D341Med (cell line): Measurements from ENCODE around the gene PHETA2.
A peak's percentile ranks its signal among the peaks of the same experiment; 100 is the strongest.
"Not testable (repeated sequence)": the region's sequence is repeated elsewhere in the genome, so short reads cannot be mapped to it uniquely, and the experiment has no call there.

Source experiments
- DNase-seq: peaks from one replicate; pipeline ENCODE4 v3.0.0; 2012; ENCODE audit warnings: low spot score

The PHETA2 gene

GRCh38 chr22:42070517-42071422 lies 3.3 kb upstream of the PHETA2 start, which contains the start of gene NAGA:
Gene NAGA (minus strand): TSS chr22:42070812. CDS start chr22:42070297, 515 bp downstream.
- DNase-seq: peak; percentile 98

GRCh38 chr22:42071508-42071907 lies 2.5 kb upstream of the PHETA2 start:
- DNase-seq: not testable (repeated sequence)

DNA sequence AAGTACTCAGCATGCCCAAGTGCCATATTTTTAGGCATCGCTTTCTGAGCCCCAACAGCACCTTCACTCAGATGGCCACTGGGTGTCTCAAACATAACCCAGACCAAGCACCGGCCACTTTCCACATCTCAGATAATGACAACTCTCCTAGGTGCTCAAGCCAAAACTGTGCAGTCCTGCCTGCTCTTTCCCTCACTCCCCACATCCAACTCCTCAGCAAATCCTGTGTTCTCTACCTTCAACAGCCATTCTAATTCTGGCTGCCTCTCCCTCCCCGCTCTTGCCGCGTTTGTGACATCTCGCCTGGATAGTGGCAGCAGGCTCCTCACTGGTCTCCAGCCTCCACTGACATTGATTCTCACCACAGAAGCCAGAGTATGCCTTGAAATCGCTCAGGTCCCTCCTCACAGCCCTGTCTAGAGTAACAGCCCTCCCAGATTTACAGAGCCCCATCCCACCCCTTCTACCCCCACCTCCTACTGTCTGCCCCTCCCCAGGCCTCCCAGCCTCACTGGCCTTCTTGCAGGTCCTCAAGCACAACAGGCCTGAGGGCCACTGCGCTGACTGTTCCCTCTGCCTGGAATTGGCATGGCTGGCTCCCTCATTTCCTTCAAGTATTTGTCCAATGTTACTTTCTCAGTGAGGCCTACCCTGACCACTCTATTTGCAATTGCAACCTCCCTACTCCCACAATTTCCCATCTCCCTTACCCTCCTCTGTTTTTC lies 1.3 kb upstream of the PHETA2 start:
- DNase-seq: no peak

GRCh38 chr22:42073621-42074041 lies 417 bp upstream of the PHETA2 start:
- peak; percentile 9 for DNase-seq

DNA sequence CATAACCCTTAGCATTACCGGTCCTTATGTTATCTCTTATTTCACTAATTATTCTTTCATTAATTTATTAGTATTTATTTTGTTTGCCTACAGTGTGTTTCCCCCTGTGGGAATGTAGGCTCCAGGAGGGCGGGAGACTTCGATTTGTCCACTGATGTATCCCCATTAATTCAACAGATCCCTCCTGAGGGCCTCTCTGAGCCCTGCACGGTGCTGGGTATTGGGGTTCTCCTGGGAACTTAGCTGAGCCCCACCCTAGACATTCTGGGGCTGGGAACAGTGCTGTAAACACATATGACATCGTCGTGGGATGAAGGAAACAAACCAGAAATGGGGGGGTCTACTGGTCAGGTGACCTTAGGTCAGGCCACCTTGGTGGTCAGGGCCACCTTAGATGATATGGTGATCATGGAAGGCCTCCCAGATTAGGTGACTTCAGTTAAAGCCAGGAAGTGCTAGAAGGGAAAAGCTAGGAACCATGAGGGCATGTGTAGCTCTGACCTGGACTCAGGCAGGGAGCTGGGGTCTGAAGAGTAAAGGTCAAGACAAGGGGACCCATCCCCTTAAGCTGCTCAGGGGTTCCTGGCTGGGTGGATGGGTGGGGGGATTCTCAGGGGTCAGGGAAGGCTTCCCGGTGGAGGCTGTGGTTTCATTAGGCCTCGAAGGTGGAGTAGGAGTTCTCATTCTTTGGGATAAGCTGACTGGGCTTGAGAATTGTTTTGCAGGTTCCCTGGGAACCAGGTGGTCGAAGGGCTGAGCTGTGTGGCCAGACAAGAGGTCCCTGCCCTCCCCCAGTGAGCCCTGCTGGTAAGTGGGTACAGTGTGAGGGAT lies 1.0 kb downstream of the PHETA2 start:
- DNase-seq: no peak

- DNase-seq: peak; percentile 5
Measured at GRCh38 chr22:42076764-42077485, 2.9 kb downstream of the PHETA2 start.

DNA sequence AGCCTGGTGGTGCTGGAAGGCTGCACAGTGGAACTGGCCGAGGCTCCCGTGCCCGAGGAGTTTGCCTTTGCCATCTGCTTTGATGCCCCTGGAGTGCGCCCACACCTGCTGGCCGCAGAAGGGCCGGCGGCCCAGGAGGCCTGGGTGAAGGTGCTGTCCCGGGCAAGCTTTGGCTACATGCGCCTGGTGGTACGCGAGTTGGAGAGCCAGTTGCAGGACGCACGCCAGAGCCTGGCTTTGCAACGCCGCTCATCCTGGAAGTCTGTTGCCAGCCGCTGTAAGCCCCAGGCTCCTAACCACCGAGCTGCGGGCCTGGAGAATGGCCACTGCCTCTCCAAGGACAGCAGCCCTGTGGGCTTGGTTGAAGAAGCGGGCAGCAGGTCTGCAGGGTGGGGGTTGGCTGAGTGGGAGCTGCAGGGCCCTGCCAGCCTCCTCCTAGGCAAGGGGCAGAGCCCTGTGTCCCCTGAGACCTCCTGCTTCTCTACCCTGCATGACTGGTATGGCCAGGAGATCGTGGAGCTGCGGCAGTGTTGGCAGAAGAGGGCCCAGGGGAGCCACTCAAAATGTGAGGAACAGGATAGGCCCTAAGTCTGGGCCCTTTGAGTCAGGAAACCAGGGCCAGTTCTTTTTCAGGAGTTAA lies 3.6 kb downstream of the PHETA2 start:
- DNase-seq: peak; percentile 20

GRCh38 chr22:42078469-42079318 lies 4.6 kb downstream of the PHETA2 start:
- DNase-seq: no peak

GRCh38 chr22:42079319-42080251 lies 5.5 kb downstream of the PHETA2 start, which contains the start of gene SMDT1:
Gene SMDT1 (plus strand): TSS chr22:42079700. CDS start chr22:42079769, 69 bp downstream.
- DNase-seq: peak; percentile 99

GRCh38 chr22:42080287-42080686 lies 6.2 kb downstream of the PHETA2 start:
- DNase-seq: peak; percentile 49

DNA sequence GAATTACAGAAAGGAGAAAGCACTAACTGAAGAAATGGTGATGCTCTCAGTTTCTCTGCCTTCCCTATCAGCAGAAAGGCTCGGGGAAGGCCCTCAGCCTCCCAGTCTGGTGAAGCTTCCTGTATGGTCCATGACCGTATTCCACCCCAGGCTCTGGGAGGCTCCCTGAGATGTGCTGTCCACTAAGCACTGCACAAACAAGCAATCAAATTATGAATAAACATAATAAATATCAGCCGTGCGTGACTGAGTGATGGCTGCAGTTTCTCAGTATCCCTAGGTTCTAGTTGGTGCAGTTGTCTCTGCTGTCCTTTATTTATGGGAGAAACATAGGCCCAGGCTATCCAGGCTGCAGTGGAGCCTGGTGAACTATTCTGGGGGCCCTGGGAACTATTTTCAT lies 9.1 kb downstream of the PHETA2 start:
- DNase-seq: no peak

GRCh38 chr22:42084874-42085273 lies 10.8 kb downstream of the PHETA2 start:
- no peak for DNase-seq

GRCh38 chr22:42086051-42086450 lies 12.0 kb downstream of the PHETA2 start:
- DNase-seq: no peak

DNA sequence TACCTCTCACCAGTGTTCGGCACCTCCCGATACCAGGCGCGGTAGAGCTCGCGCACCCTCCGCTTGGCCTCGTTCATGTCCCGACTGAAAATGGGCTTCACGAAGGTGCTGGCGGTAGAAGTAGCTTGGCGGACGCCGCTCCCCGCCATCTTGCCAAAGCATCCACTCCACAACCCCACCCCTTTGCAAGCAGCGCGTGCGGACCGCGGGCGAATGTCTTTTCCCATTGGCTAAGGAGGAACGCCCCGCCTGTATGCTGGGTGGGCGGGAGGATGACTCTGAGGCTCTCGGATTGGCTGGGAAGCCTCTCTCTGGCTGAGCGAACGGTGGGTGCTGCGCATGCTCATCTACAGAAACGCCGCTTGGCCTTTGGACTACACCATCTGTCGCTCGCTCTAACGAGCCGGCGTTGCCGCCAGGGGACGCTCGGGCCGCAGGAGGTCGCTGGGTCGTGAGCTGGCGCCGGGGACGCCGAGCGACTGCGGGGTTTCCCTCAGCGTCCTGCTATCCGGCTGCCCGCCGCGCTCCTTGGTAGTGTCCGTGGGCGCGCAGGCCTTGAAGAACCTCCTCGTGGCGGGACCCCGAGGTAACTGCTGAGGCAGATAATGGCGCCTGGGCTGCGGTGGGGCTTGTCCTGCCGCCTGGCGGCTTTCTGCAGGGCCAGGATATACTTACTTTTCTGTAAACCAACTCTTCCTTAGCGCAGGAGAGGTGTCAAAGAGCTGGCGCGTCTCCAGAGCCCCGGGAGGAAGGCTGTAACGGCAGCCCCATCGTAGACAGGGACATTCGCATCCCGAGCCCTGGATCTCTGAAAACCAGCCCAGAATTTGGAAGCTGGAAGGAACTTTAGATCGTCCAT lies 16.8 kb downstream of the PHETA2 start, which contains the start of gene NDUFA6:
NDUFA6 (minus strand) TSS at position 177 of the 859 bp plus-strand sequence; CDS start at position 149, 28 bp downstream.
- DNase-seq: peak; percentile 97

DNA sequence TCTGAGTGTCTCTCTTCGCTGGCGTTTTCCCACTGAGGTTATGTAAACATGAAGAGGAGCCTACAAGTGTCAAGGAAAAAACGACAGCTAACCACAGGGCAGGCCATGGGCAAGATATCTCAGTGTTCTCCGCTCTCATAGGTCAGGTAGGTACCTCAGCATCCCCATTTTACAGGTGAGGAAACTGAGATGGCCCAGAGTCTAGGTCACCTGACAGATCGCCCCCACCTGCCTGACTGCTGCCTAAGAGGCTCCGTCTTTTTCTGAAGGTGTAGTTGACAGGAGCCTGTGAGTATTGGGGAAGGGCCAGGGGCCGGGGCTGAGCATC lies 17.4 kb downstream of the PHETA2 start:
- DNase-seq: no peak

GRCh38 chr22:42101199-42101598 lies 27.2 kb downstream of the PHETA2 start:
- no peak for DNase-seq

DNA sequence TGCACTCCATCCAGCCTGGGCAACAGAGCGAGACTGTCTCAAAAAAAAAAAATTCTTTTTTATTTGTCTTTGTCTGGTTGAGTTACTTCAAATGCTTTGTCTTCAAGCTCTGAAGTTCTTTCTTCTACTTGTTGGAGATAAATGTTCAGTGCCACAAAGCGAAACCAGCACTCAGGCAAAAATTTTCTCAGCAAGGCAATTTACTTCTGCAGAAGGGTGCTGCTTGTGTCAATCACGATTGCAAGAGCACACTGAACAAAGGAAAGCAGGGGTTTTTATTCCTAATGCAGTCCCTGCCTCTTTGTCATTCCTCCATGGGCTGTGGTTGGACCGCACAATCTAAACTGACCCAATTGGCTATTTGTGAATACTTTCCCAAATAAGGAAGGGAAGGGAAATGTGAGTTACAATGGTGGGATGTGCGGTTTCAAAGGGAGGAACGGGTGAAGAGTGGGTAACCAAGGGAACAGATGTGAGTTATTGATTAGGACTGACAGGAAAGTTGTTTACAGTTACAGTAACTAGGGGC lies 30.3 kb downstream of the PHETA2 start:
- DNase-seq: not testable (repeated sequence)
